ENCODE results near the gene AQP2. TPM values are rescaled to one million over a fixed set of nuclear protein-coding genes. Genes with fewer than 3 reads are reported as not detected.

The AQP2 gene
- total RNA-seq, 1 donor from 2014 or later, result not detected

- H3K36me3 Mint-ChIP-seq (ENCODE audit: low read depth), result no peaks in the 10 kb centered on the region
- peaks cover 9% of the 10 kb centered on the region for H3K4me1 Mint-ChIP-seq
- CTCF ChIA-PET, result no interaction called here
- POLR2A ChIA-PET, result no interaction called here
- H3K27me3 Mint-ChIP-seq, result peaks cover 35% of the 10 kb centered on the region
- no peak for TF ChIP-seq CTCF (IDR thresholded peaks at IDR 0.05)
- intact Hi-C loops (cut with micrococcal nuclease), result no loop called here
- no peak within 1 kb of the TSS for H3K27ac Mint-ChIP-seq
- no peaks in the 10 kb centered on the region for H3K9me3 Mint-ChIP-seq
- no peak for DNase-seq
- ATAC-seq (ENCODE audit: low read depth), result peak; percentile 61
- H3K4me3 Mint-ChIP-seq, result peak within 1 kb of the TSS; percentile 78
Observed at GRCh38 chr12:49903700-49904423, 46.7 kb upstream of the AQP2 start, which contains the start of gene FAIM2. Gene FAIM2 (minus strand): TSS chr12:49903900. CDS start chr12:49903792, 108 bp downstream.

- H3K27ac Mint-ChIP-seq, result no peak overlapping the region
- no peak for ATAC-seq (ENCODE audit: low read depth)
Observed at GRCh38 chr12:49904601-49905000, 45.9 kb upstream of the AQP2 start.

GRCh38 chr12:49905718-49906314 lies 44.7 kb upstream of the AQP2 start:
- ATAC-seq (ENCODE audit: low read depth), result no peak
- no peak for TF ChIP-seq CTCF (IDR thresholded peaks at IDR 0.05)
- peaks cover 9% of the 10 kb centered on the region for H3K4me1 Mint-ChIP-seq
- POLR2A ChIA-PET, result no interaction called here
- no peak for DNase-seq
- H3K36me3 Mint-ChIP-seq (ENCODE audit: low read depth), result no peaks in the 10 kb centered on the region
- H3K9me3 Mint-ChIP-seq, result no peaks in the 10 kb centered on the region
- CTCF ChIA-PET, result interaction anchor here (1.4 kb wide), 1 partner anchor 40 kb away, joined by 4 read pairs; no protein-coding TSS in a partner anchor
- intact Hi-C loops (cut with micrococcal nuclease), result no loop called here
- peaks cover 39% of the 10 kb centered on the region for H3K27me3 Mint-ChIP-seq
- H3K4me3 Mint-ChIP-seq, result no peak overlapping the region
- no peak overlapping the region for H3K27ac Mint-ChIP-seq

More at GRCh38 chr12:49904601-49905000, 45.9 kb upstream of the AQP2 start:
- Mint-ChIP-seq H3K36me3 (ENCODE audit: low read depth) (no peaks in the 10 kb centered on the region), H3K9me3 (no peaks in the 10 kb centered on the region), H3K4me3 (peak overlapping the region; percentile 21), H3K4me1 (peaks cover 9% of the 10 kb centered on the region), H3K27me3 (peaks cover 35% of the 10 kb centered on the region)
- POLR2A ChIA-PET, result no interaction called here
- intact Hi-C loops (cut with micrococcal nuclease), result no loop called here
- CTCF ChIA-PET, result no interaction called here
- no peak for DNase-seq
- TF ChIP-seq CTCF (IDR thresholded peaks at IDR 0.05), result no peak

GRCh38 chr12:49907352-49907751 lies 43.2 kb upstream of the AQP2 start:
- no peak overlapping the region for H3K4me3 Mint-ChIP-seq
- no peak for ATAC-seq (ENCODE audit: low read depth)
- intact Hi-C loops (cut with micrococcal nuclease), result no loop called here
- peaks cover 9% of the 10 kb centered on the region for H3K4me1 Mint-ChIP-seq
- H3K9me3 Mint-ChIP-seq, result no peaks in the 10 kb centered on the region
- peaks cover 40% of the 10 kb centered on the region for H3K27me3 Mint-ChIP-seq
- H3K36me3 Mint-ChIP-seq (ENCODE audit: low read depth), result no peaks in the 10 kb centered on the region
- no peak for DNase-seq
- CTCF ChIA-PET, result no interaction called here
- POLR2A ChIA-PET, result no interaction called here
- no peak overlapping the region for H3K27ac Mint-ChIP-seq
- no peak for TF ChIP-seq CTCF (IDR thresholded peaks at IDR 0.05)

GRCh38 chr12:49909356-49909755 lies 41.2 kb upstream of the AQP2 start:
- H3K27ac Mint-ChIP-seq, result no peak overlapping the region

More at GRCh38 chr12:49909356-49909755, 41.2 kb upstream of the AQP2 start:
- CTCF ChIA-PET, result no interaction called here
- Mint-ChIP-seq H3K9me3 (no peaks in the 10 kb centered on the region), H3K27me3 (peaks cover 30% of the 10 kb centered on the region), H3K4me3 (no peak overlapping the region), H3K36me3 (ENCODE audit: low read depth) (no peaks in the 10 kb centered on the region), H3K4me1 (peaks cover 3% of the 10 kb centered on the region)
- intact Hi-C loops (cut with micrococcal nuclease), result no loop called here
- TF ChIP-seq CTCF (IDR thresholded peaks at IDR 0.05), result no peak
- DNase-seq, result no peak
- POLR2A ChIA-PET, result no interaction called here
- no peak for ATAC-seq (ENCODE audit: low read depth)

All from activated B cell treated with CpG ODN at 0.5 μM for 24 hours (primary cell).